ENCODE data around the gene RAB5A. TPM values are rescaled to one million over a fixed set of nuclear protein-coding genes. Genes with fewer than 3 reads are reported as not detected.

The RAB5A gene
- total RNA-seq, 1 donor = 69.1 TPM

DNA sequence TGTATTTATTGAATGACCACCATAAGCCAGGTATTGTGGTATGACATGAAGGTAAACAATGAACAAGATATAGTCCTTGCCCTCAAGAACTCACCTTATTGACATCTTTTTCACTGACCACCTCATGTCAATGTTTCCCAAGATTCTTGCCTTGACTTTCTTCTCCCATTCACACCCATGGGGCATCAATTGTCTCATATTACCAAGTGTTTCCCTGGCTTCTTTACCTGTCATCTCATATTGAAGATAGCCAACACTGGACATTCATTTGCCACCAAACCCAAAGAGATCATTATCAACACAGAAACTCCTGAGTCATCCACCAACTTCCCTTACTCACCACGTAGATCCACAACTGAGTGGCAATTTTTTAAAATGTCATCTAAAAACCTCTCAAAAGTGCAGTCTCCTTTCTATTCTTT, 15.1 kb upstream of the RAB5A start:
- H3K9me3 ChIP-seq (ENCODE audit: low read depth, low read length) = no peaks in the 10 kb centered on the region
- H3K27me3 ChIP-seq (ENCODE audit: insufficient read depth, low read length) = no peaks in the 10 kb centered on the region
- no peaks in the 10 kb centered on the region for H4K20me1 ChIP-seq (ENCODE audit: insufficient read depth, low read length)
- H3K36me3 ChIP-seq (ENCODE audit: insufficient read depth, low read length) = no peaks in the 10 kb centered on the region
- no peaks in the 10 kb centered on the region for H3K4me1 ChIP-seq (ENCODE audit: insufficient read depth, low read length)
- TF ChIP-seq, protein P1, sequence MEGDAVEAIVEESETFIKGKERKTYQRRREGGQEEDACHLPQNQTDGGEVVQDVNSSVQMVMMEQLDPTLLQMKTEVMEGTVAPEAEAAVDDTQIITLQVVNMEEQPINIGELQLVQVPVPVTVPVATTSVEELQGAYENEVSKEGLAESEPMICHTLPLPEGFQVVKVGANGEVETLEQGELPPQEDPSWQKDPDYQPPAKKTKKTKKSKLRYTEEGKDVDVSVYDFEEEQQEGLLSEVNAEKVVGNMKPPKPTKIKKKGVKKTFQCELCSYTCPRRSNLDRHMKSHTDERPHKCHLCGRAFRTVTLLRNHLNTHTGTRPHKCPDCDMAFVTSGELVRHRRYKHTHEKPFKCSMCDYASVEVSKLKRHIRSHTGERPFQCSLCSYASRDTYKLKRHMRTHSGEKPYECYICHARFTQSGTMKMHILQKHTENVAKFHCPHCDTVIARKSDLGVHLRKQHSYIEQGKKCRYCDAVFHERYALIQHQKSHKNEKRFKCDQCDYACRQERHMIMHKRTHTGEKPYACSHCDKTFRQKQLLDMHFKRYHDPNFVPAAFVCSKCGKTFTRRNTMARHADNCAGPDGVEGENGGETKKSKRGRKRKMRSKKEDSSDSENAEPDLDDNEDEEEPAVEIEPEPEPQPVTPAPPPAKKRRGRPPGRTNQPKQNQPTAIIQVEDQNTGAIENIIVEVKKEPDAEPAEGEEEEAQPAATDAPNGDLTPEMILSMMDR (IDR thresholded peaks at IDR 0.05; ENCODE audit: extremely low read depth, low read depth, low read length) = no peak
- H3K4me3 ChIP-seq (ENCODE audit: insufficient read depth, low read length) = no peak overlapping the region
- no peaks in the 10 kb centered on the region for H3K79me2 ChIP-seq (ENCODE audit: insufficient read depth, low read length)
- H3K27ac ChIP-seq (ENCODE audit: low read depth, low read length) = no peak overlapping the region
- no peak overlapping the region for H2AFZ ChIP-seq (ENCODE audit: low read length)
- peak; percentile 69 for DNase-seq (ENCODE audit: insufficient read length, low spot score, missing footprints)
- H3K4me2 ChIP-seq (ENCODE audit: insufficient read depth, low read length) = no peak overlapping the region

DNA sequence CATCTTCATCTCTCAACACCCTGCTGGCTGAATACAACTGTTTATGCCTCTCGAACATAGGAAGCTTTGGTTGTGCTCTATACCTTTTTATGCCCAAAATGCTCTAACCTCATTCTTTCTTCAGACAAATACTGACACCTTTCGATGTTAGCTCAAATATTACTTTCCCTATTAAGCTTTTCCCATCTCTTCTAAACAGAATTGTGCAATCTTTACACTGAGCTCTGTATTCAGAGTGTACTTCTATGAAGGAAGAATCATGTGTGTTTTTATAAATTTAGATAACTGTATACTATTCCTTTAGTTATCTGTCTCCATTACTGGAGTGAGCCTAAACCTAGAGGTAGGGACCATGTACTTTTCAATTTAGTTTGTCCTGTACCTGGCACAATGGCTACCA, 14.5 kb upstream of the RAB5A start:
- no peak overlapping the region for H3K4me2 ChIP-seq (ENCODE audit: insufficient read depth, low read length)
- no peaks in the 10 kb centered on the region for H3K36me3 ChIP-seq (ENCODE audit: insufficient read depth, low read length)
- TF ChIP-seq, protein P1 (IDR thresholded peaks at IDR 0.05; ENCODE audit: extremely low read depth, low read depth, low read length) = no peak
- no peaks in the 10 kb centered on the region for H3K79me2 ChIP-seq (ENCODE audit: insufficient read depth, low read length)
- no peak for DNase-seq (ENCODE audit: insufficient read length, low spot score, missing footprints)
- no peak overlapping the region for H3K27ac ChIP-seq (ENCODE audit: low read depth, low read length)
- no peak overlapping the region for H2AFZ ChIP-seq (ENCODE audit: low read length)
- H3K9me3 ChIP-seq (ENCODE audit: low read depth, low read length) = no peaks in the 10 kb centered on the region
- H3K4me1 ChIP-seq (ENCODE audit: insufficient read depth, low read length) = no peaks in the 10 kb centered on the region
- no peak overlapping the region for H3K4me3 ChIP-seq (ENCODE audit: insufficient read depth, low read length)
- no peaks in the 10 kb centered on the region for H4K20me1 ChIP-seq (ENCODE audit: insufficient read depth, low read length)
- H3K27me3 ChIP-seq (ENCODE audit: insufficient read depth, low read length) = no peaks in the 10 kb centered on the region

DNA sequence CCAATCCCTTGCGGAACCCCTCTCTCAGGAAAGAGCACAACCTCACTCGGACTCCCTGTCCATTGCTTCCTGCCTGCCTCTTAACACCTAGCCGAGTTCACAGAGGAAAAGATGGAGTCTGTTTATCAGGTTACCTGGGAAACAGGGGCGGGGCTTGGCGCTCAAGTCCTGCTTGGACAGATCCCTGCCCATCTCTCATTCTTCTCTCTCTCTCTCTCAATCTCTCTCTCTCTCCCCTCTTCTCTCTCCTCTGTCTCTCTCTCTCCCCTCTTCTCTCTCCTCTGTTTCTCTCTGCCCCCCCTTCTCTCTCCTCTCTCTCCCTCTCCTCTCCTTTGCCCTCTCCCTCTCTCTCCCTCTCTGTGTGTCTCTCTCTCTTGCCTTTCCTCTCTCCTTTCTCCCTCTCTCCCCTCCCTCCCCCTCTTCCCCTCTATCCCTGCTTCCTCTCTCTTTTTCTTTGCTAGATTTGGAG, 12.8 kb upstream of the RAB5A start, which contains the start of gene EFHB:
Gene EFHB (minus strand): TSS at position 120 of the 469 bp plus-strand sequence. CDS start 199 bp downstream, outside the sequence.
- H2AFZ ChIP-seq (ENCODE audit: low read length) = no peak within 1 kb of the TSS
- H3K4me2 ChIP-seq (ENCODE audit: insufficient read depth, low read length) = no peak within 1 kb of the TSS
- TF ChIP-seq, protein P1 (IDR thresholded peaks at IDR 0.05; ENCODE audit: extremely low read depth, low read depth, low read length) = no peak
- no peaks in the 10 kb centered on the region for H3K27me3 ChIP-seq (ENCODE audit: insufficient read depth, low read length)
- no peaks in the 10 kb centered on the region for H3K36me3 ChIP-seq (ENCODE audit: insufficient read depth, low read length)
- no peaks in the 10 kb centered on the region for H3K9me3 ChIP-seq (ENCODE audit: low read depth, low read length)
- DNase-seq (ENCODE audit: insufficient read length, low spot score, missing footprints) = no peak
- H3K27ac ChIP-seq (ENCODE audit: low read depth, low read length) = no peak within 1 kb of the TSS
- no peaks in the 10 kb centered on the region for H3K4me1 ChIP-seq (ENCODE audit: insufficient read depth, low read length)
- no peaks in the 10 kb centered on the region for H4K20me1 ChIP-seq (ENCODE audit: insufficient read depth, low read length)
- H3K4me3 ChIP-seq (ENCODE audit: insufficient read depth, low read length) = no peak within 1 kb of the TSS
- no peaks in the 10 kb centered on the region for H3K79me2 ChIP-seq (ENCODE audit: insufficient read depth, low read length)

DNA sequence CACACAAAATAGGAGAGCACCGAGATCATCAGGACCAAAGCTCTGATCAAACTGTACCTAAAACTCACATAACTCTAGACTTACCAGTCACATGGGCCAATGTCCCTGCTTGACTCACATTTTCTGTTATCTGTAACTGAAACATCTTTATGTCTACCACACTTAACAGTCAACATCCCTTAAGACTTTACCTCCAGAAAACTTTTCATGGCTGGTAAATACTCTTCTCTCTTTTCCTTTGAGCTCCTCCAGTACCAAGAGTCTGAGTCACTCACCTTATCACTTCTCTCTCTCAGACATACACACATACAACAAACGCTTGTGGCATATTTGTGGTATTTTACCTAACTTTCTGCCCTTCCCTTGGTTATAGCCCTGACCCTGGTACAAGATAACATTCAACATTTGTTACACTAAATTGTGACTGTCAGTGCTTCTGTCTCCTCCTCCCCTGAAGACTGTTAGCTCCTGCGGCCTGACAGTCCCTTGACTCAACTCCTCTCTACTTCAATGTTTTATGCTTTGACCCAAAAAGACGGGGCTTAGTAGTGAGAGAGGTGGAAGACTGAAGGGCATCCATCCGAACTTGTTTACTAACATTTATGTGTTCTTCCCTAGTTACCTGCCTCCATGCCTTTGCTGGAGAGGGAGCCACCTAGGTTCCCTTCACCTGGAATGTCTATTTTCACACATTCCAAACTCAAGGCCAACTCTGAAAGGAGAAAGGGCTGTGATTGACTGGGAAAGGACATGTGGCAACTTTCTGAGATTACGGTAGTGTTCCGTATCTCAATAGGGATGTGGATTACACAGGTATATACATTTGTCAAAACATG, 9.2 kb upstream of the RAB5A start:
- Histone ChIP-seq H3K79me2 (ENCODE audit: insufficient read depth, low read length) (no peaks in the 10 kb centered on the region), H3K36me3 (ENCODE audit: insufficient read depth, low read length) (no peaks in the 10 kb centered on the region), H2AFZ (ENCODE audit: low read length) (no peak overlapping the region), H3K4me1 (ENCODE audit: insufficient read depth, low read length) (no peaks in the 10 kb centered on the region), H3K27ac (ENCODE audit: low read depth, low read length) (no peak overlapping the region), H3K27me3 (ENCODE audit: insufficient read depth, low read length) (no peaks in the 10 kb centered on the region), H3K4me3 (ENCODE audit: insufficient read depth, low read length) (no peak overlapping the region), H4K20me1 (ENCODE audit: insufficient read depth, low read length) (no peaks in the 10 kb centered on the region), H3K4me2 (ENCODE audit: insufficient read depth, low read length) (no peak overlapping the region), H3K9me3 (ENCODE audit: low read depth, low read length) (no peaks in the 10 kb centered on the region)
- DNase-seq (ENCODE audit: insufficient read length, low spot score, missing footprints) = no peak
- TF ChIP-seq, protein P1 (IDR thresholded peaks at IDR 0.05; ENCODE audit: extremely low read depth, low read depth, low read length) = no peak

Data from osteoblast (primary cell).